ENCODE measurements around the gene C17orf114.

DNA sequence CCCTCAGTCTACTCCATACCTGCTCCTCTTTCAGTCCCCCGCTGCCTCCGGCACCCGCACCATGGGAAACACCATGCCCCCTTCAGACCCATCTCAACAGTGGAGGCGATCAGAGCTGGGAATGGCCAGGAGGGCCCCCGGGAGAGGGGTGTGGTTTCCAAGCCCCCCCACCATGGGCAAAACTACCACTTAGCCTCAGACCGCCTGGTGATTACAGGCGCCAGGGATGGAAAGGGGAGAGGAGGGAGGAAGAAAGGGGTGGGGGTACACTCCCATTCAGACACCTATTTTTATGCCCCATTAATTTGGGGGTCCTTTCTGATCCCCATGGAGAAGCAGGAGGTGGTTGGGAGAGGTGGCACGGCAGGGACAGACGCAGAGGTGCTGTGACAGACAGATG, at the start of gene C17orf114:
- TF ChIP-seq, protein P1, sequence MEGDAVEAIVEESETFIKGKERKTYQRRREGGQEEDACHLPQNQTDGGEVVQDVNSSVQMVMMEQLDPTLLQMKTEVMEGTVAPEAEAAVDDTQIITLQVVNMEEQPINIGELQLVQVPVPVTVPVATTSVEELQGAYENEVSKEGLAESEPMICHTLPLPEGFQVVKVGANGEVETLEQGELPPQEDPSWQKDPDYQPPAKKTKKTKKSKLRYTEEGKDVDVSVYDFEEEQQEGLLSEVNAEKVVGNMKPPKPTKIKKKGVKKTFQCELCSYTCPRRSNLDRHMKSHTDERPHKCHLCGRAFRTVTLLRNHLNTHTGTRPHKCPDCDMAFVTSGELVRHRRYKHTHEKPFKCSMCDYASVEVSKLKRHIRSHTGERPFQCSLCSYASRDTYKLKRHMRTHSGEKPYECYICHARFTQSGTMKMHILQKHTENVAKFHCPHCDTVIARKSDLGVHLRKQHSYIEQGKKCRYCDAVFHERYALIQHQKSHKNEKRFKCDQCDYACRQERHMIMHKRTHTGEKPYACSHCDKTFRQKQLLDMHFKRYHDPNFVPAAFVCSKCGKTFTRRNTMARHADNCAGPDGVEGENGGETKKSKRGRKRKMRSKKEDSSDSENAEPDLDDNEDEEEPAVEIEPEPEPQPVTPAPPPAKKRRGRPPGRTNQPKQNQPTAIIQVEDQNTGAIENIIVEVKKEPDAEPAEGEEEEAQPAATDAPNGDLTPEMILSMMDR (IDR thresholded peaks at IDR 0.05), result no peak
- TF ChIP-seq POLR2AphosphoS5 (IDR thresholded peaks at IDR 0.05; ENCODE audit: low read depth, low read length) (no peak), SIN3A (IDR thresholded peaks at IDR 0.05; ENCODE audit: borderline replicate concordance, insufficient read depth, low read depth, low read length) (no peak)

Data from Panc1 (cell line).